GM23248 (cell line): Measurements from ENCODE around the gene SCGB1D4.

Experiments used
- EZH2 ChIP-seq: fragments of 200-600 bp; sonication (generic); IDR thresholded peaks from 2 replicates; pipeline ENCODE4 v1.6.1; 2018; ENCODE audit warnings: antibody characterized with exemption, mild to moderate bottlenecking; ENCODE audit not compliant: insufficient read depth, poor library complexity, severe bottlenecking
- EZH2phosphoT487 ChIP-seq: fragments of 200-600 bp; sonication (generic); IDR thresholded peaks from 2 replicates; pipeline ENCODE4 v1.6.1; 2018; ENCODE audit warnings: antibody characterized with exemption, moderate library complexity, mild to moderate bottlenecking, low read depth; ENCODE audit not compliant: insufficient read depth

DNA sequence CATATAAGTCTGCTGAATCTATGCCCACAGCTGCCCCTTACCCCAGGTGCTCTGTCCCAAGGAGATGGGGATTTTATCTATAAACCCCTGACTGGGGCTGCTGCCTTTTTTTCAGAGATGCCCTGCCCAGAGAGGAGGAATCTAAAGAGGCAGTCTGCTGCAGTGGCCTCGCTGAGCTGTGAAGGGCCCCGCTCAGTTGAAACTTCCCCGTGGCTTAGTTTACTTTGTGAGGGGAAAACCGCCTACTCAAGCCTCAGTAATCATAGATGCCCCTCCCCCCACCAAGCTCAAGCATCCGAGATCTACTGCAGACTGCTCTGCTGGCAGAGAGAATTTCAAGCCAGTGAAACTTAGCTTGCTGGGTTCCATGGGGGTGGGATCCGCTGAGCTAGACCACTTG is 7.4 kb upstream of the SCGB1D4 start:
- TF ChIP-seq EZH2 (no peak), EZH2phosphoT487 (no peak)
